Mucosa of rectum (tissue), 2 donors: ENCODE results near the gene RNF111.
"Not testable (repeated sequence)": the region's sequence is repeated elsewhere in the genome, so short reads cannot be mapped to it uniquely, and the experiment has no call there.

Experiments
- H3K27ac ChIP-seq, 2 donors: one replicate each; pipeline ENCODE4 v1.7.0; 2013; ENCODE audit warnings: inconsistent platforms in 2 of 2, low read depth in 2 of 2, low read length in 2 of 2
- H3K27me3 ChIP-seq, 2 donors: one replicate each; pipeline ENCODE4 v1.7.0; 2013; ENCODE audit warnings: low read length in 2 of 2; ENCODE audit not compliant: control insufficient read depth in 2 of 2, insufficient read depth in 2 of 2
- H3K36me3 ChIP-seq, 2 donors: one replicate each; pipeline ENCODE4 v1.7.0; 2013; ENCODE audit warnings: low read length in 2 of 2; ENCODE audit not compliant: control insufficient read depth in 2 of 2, insufficient read depth in 2 of 2
- H3K4me1 ChIP-seq, 2 donors: one replicate each; pipeline ENCODE4 v1.7.0; 2013; ENCODE audit warnings: low read length in 2 of 2, mild to moderate bottlenecking in 1 of 2; ENCODE audit not compliant: control insufficient read depth in 2 of 2, insufficient read depth in 2 of 2
- H3K4me3 ChIP-seq, 2 donors: one replicate each; pipeline ENCODE4 v1.7.0; 2013; ENCODE audit warnings: low read length in 2 of 2
- H3K9ac ChIP-seq, 2 donors: one replicate each; pipeline ENCODE4 v1.7.0; 2013; ENCODE audit warnings: low read length in 2 of 2, low read depth in 1 of 2, mild to moderate bottlenecking in 1 of 2
- H3K9me3 ChIP-seq, 2 donors: one replicate each; pipeline ENCODE4 v1.7.0; 2013; ENCODE audit warnings: low read length in 2 of 2; ENCODE audit not compliant: control insufficient read depth in 2 of 2
- donor health status: healthy.
- donor health status: Normal muscosa, but diverticular disease.

Gene RNF111

GRCh38 chr15:58999694-59000093 is 12.2 kb downstream of the RNF111 start:
- H3K9ac ChIP-seq, result no peak overlapping the region
- no peak overlapping the region for H3K4me3 ChIP-seq
- no peak overlapping the region for H3K27ac ChIP-seq
- peaks cover 2% of the 10 kb centered on the region in 2 donors for H3K36me3 ChIP-seq
- H3K9me3 ChIP-seq, result no peaks in the 10 kb centered on the region
- H3K4me1 ChIP-seq, result no peaks in the 10 kb centered on the region
- no peaks in the 10 kb centered on the region for H3K27me3 ChIP-seq

GRCh38 chr15:59000251-59000650 is 12.8 kb downstream of the RNF111 start:
- H3K27me3 ChIP-seq, H3K4me3 ChIP-seq, H3K36me3 ChIP-seq, H3K9ac ChIP-seq, H3K4me1 ChIP-seq, H3K9me3 ChIP-seq, H3K27ac ChIP-seq: not testable (repeated sequence)

GRCh38 chr15:59001946-59002345 is 14.5 kb downstream of the RNF111 start:
- Histone ChIP-seq H3K9me3 (no peaks in the 10 kb centered on the region), H3K4me1 (no peaks in the 10 kb centered on the region), H3K27ac (no peak overlapping the region), H3K4me3 (no peak overlapping the region), H3K9ac (no peak overlapping the region), H3K27me3 (no peaks in the 10 kb centered on the region), H3K36me3 (peaks cover 7% of the 10 kb centered on the region in 2 donors)

DNA sequence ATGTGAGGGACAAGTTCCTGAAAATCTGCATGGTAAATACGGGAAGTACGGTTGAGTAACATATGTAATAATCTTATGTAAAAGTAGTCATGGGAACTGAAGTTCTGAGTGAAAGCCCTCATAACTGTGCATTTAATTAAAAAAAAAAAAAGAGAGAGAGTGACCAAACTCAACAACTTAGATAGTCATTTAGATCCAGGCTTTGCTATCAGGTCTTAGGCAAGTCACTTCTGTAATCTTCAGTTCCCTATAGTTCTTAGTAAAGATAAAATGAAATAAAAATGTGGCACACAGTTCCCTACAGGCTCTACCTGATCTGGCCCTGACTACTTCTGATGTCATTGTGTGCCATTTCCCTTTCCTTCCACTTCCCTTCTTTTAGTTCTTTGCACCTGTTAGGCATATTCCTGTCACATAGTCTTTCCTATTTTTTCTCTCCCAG is 15.0 kb downstream of the RNF111 start:
- H3K27me3 ChIP-seq, result no peaks in the 10 kb centered on the region
- no peak overlapping the region for H3K9ac ChIP-seq
- H3K36me3 ChIP-seq, result peaks cover 7% of the 10 kb centered on the region in 2 donors
- H3K27ac ChIP-seq, result no peak overlapping the region
- no peaks in the 10 kb centered on the region for H3K9me3 ChIP-seq
- no peak overlapping the region for H3K4me3 ChIP-seq
- H3K4me1 ChIP-seq, result no peaks in the 10 kb centered on the region

DNA sequence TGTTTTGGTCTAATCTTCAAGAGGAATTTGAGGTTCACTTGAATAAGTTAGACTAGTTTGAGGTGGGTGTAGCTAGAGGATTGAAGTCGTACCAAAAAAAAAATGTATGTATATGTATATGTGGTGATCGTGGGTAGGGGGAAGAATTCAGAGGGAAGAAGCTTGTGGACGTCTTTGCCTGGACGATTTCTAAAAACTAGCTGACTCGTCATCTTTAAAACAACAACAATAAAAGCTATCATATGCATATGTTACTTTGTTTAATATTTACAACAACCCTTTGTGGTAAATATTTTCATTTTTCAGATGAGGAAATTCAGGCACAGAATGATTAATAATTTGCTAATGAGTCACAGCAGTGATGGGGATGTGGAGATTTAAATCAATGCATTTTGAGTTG is 18.1 kb downstream of the RNF111 start:
- no peaks in the 10 kb centered on the region for H3K4me1 ChIP-seq
- H3K4me3 ChIP-seq, result no peak overlapping the region
- no peaks in the 10 kb centered on the region for H3K27me3 ChIP-seq
- no peak overlapping the region for H3K9ac ChIP-seq
- H3K27ac ChIP-seq, result no peak overlapping the region
- H3K9me3 ChIP-seq, result no peaks in the 10 kb centered on the region
- peaks cover 7% of the 10 kb centered on the region in 2 donors for H3K36me3 ChIP-seq

- H3K36me3 ChIP-seq, result peaks cover 7% of the 10 kb centered on the region in 2 donors
- no peaks in the 10 kb centered on the region for H3K27me3 ChIP-seq
- H3K4me3 ChIP-seq, result no peak overlapping the region
- H3K9me3 ChIP-seq, result no peaks in the 10 kb centered on the region
- H3K9ac ChIP-seq, result no peak overlapping the region
- H3K4me1 ChIP-seq, result no peaks in the 10 kb centered on the region
- no peak overlapping the region for H3K27ac ChIP-seq
Observed at GRCh38 chr15:59008086-59008485, 20.6 kb downstream of the RNF111 start.

DNA sequence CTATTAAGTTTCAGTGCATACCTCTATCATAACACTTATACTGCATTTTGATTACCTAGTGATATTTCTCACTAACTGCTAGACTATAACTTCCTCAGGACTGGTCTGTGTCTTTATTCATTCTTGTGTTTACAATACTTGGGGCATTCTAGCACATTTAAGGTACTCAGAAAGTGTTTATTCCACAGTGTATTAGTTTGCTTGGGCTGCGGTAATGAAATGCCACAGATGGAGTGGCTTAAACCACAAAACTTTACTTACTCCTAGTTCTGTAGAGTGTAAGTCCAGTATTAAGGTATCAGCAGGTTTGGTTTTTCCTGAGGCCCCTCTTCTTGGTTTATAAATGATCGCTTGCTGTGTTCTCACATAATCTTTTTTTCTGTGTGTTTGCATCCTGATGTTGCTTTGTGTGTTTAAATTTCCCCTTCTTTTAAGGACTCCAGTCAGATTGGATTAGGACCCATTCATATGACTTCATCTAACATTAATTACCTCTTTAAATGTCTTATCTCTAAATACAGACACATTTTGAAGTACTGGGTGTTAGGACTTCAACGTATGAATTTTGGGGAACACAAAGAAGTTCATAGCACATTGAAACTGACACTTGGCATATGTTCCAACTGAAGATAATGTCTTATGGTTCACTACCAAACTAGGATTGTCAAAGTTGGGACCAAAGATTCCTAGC is 23.9 kb downstream of the RNF111 start:
- Histone ChIP-seq H3K9me3 (no peaks in the 10 kb centered on the region), H3K4me1 (peaks cover 0 to 2% of the 10 kb centered on the region in 2 donors), H3K36me3 (peaks cover 0 to 2% of the 10 kb centered on the region in 2 donors), H3K27me3 (no peaks in the 10 kb centered on the region), H3K27ac (no peak overlapping the region), H3K4me3 (no peak overlapping the region), H3K9ac (no peak overlapping the region)

GRCh38 chr15:59013246-59013873 is 25.9 kb downstream of the RNF111 start:
- Histone ChIP-seq H3K9ac (no peak overlapping the region), H3K27ac (no peak overlapping the region), H3K4me1 (peaks cover 0 to 2% of the 10 kb centered on the region in 2 donors), H3K27me3 (no peaks in the 10 kb centered on the region), H3K4me3 (no peak overlapping the region), H3K9me3 (no peaks in the 10 kb centered on the region), H3K36me3 (peaks cover 0 to 2% of the 10 kb centered on the region in 2 donors)

DNA sequence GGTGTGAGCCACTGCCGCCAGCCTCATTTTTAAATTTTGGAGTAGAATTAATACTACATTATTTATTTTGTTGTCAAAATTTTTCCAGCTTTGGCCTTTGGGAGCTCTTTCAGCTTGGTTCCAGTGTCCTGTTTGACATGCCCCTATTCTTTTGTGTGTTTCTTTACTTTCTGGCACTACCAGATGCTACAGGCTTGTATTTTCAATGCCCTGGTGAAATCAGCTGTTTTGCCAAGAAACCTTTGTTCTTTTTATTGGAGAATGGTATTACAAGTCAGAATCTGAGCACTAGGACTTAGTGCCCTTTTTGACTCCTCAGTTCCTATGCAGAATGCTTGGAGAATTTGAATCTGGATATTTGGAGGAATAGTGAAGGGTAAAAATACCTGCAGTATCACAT is 26.6 kb downstream of the RNF111 start:
- Histone ChIP-seq H3K27me3 (no peaks in the 10 kb centered on the region), H3K4me3 (no peak overlapping the region), H3K4me1 (peaks cover 0 to 2% of the 10 kb centered on the region in 2 donors), H3K9me3 (no peaks in the 10 kb centered on the region), H3K36me3 (peaks cover 0 to 2% of the 10 kb centered on the region in 2 donors), H3K9ac (no peak overlapping the region), H3K27ac (no peak overlapping the region)

- Histone ChIP-seq H3K4me1 (peaks cover 0 to 2% of the 10 kb centered on the region in 2 donors), H3K27ac (no peak overlapping the region), H3K4me3 (no peak overlapping the region), H3K9ac (no peak overlapping the region), H3K27me3 (no peaks in the 10 kb centered on the region), H3K9me3 (no peaks in the 10 kb centered on the region), H3K36me3 (peaks cover 2% of the 10 kb centered on the region in 2 donors)
Observed at GRCh38 chr15:59017449-59017848, 30.0 kb downstream of the RNF111 start.
